Measurements from ENCODE around the gene SHOC2. TPM values are rescaled to one million over a fixed set of nuclear protein-coding genes. Genes with fewer than 3 reads are reported as not detected.

SHOC2 gene
- total and polyA plus RNA-seq, 2 experiments from 2014 or later = 64.6 to 67.7 TPM

- Histone ChIP-seq H3F3A (ENCODE audit: insufficient read depth) (no peaks in the 10 kb centered on the region), H2AFZ (no peak overlapping the region), H4K20me1 (ENCODE audit: insufficient read depth) (no peaks in the 10 kb centered on the region), H3K4me2 (ENCODE audit: unreplicated experiment) (no peak overlapping the region), H3K9me3 (ENCODE audit: low read depth) (no peaks in the 10 kb centered on the region), H3K36me3 (ENCODE audit: low read depth) (peaks cover 77% of the 10 kb centered on the region), H3K27ac (no peak overlapping the region), H3K79me2 (ENCODE audit: insufficient read depth) (peaks cover 9% of the 10 kb centered on the region; the same call in 1 of the 2 replicates), H3K9me2 (ENCODE audit: insufficient read depth) (no peaks in the 10 kb centered on the region), H3K4me1 (ENCODE audit: insufficient read depth) (no peaks in the 10 kb centered on the region), H3K27me3 (replicated peaks; ENCODE audit: insufficient read depth) (no peaks in the 10 kb centered on the region), H3K4me3 (no peak overlapping the region), H3K9ac (no peak overlapping the region)
- 97 to 98% methylated on average over 10 of the region's 10 CpGs for WGBS, 2 experiments (ENCODE audit: low coverage in 1 of 2, low lambda C conversion rate in 2 of 2, missing lambda C conversion rate in 2 of 2)
- no peak for DNase-seq
- in situ Hi-C loops (cut with MboI) = loop anchor here (25.0 kb wide), 3 partner anchors 272 to 1253 kb away; partner anchors contain the start of gene SMNDC1
- TF ChIP-seq EZH2 (IDR thresholded peaks at IDR 0.05; ENCODE audit: insufficient read depth, poor library complexity, severe bottlenecking) (no peak), EZH2phosphoT487 (IDR thresholded peaks at IDR 0.05; ENCODE audit: insufficient read depth, low read depth) (no peak)
These were observed 35.5 kb upstream of the SHOC2 start for GRCh38 chr10:110883924-110884323.

- Histone ChIP-seq H3K4me3 (no peak overlapping the region), H3K27me3 (replicated peaks; ENCODE audit: insufficient read depth) (no peaks in the 10 kb centered on the region), H3F3A (ENCODE audit: insufficient read depth) (no peaks in the 10 kb centered on the region), H3K4me2 (ENCODE audit: unreplicated experiment) (no peak overlapping the region), H3K79me2 (ENCODE audit: insufficient read depth) (peaks cover 1% of the 10 kb centered on the region; the same call in 1 of the 2 replicates), H4K20me1 (ENCODE audit: insufficient read depth) (no peaks in the 10 kb centered on the region), H2AFZ (no peak overlapping the region), H3K9me2 (ENCODE audit: insufficient read depth) (no peaks in the 10 kb centered on the region), H3K4me1 (ENCODE audit: insufficient read depth) (no peaks in the 10 kb centered on the region), H3K9ac (no peak overlapping the region), H3K27ac (no peak overlapping the region), H3K9me3 (ENCODE audit: low read depth) (no peaks in the 10 kb centered on the region), H3K36me3 (ENCODE audit: low read depth) (peaks cover 81% of the 10 kb centered on the region)
- in situ Hi-C loops (cut with MboI) = loop anchor here (25.0 kb wide), 3 partner anchors 274 to 1251 kb away; partner anchors contain the start of gene SMNDC1
- no peak for DNase-seq
- WGBS, 2 experiments (ENCODE audit: low coverage in 1 of 2, low lambda C conversion rate in 2 of 2, missing lambda C conversion rate in 2 of 2) = 58% methylated on average over 5 of the region's 5 CpGs
- TF ChIP-seq EZH2phosphoT487 (IDR thresholded peaks at IDR 0.05; ENCODE audit: insufficient read depth, low read depth) (no peak), EZH2 (IDR thresholded peaks at IDR 0.05; ENCODE audit: insufficient read depth, poor library complexity, severe bottlenecking) (no peak)
These were observed 33.3 kb upstream of the SHOC2 start for GRCh38 chr10:110885932-110886674.

GRCh38 chr10:110887560-110887959 is 31.8 kb upstream of the SHOC2 start:
- Histone ChIP-seq H3K4me3 (no peak overlapping the region), H3K9me3 (ENCODE audit: low read depth) (no peaks in the 10 kb centered on the region), H3K4me2 (ENCODE audit: unreplicated experiment) (no peak overlapping the region), H3F3A (ENCODE audit: insufficient read depth) (peaks cover 9% of the 10 kb centered on the region; the same call in 1 of the 2 replicates), H3K9me2 (ENCODE audit: insufficient read depth) (no peaks in the 10 kb centered on the region), H3K79me2 (ENCODE audit: insufficient read depth) (no peaks in the 10 kb centered on the region), H3K27ac (no peak overlapping the region), H4K20me1 (ENCODE audit: insufficient read depth) (no peaks in the 10 kb centered on the region), H3K36me3 (ENCODE audit: low read depth) (peaks cover 67% of the 10 kb centered on the region), H3K9ac (no peak overlapping the region), H3K4me1 (ENCODE audit: insufficient read depth) (no peaks in the 10 kb centered on the region), H2AFZ (no peak overlapping the region), H3K27me3 (replicated peaks; ENCODE audit: insufficient read depth) (no peaks in the 10 kb centered on the region)
- DNase-seq = no peak
- WGBS, 2 experiments (ENCODE audit: low coverage in 1 of 2, low lambda C conversion rate in 2 of 2, missing lambda C conversion rate in 2 of 2) = 96 to 100% methylated on average over 1 of the region's 1 CpG
- in situ Hi-C loops (cut with MboI) = loop anchor here (25.0 kb wide), 3 partner anchors 275 to 1250 kb away; partner anchors contain the start of gene SMNDC1
- no peak for TF ChIP-seq EZH2phosphoT487 (IDR thresholded peaks at IDR 0.05; ENCODE audit: insufficient read depth, low read depth)

DNA sequence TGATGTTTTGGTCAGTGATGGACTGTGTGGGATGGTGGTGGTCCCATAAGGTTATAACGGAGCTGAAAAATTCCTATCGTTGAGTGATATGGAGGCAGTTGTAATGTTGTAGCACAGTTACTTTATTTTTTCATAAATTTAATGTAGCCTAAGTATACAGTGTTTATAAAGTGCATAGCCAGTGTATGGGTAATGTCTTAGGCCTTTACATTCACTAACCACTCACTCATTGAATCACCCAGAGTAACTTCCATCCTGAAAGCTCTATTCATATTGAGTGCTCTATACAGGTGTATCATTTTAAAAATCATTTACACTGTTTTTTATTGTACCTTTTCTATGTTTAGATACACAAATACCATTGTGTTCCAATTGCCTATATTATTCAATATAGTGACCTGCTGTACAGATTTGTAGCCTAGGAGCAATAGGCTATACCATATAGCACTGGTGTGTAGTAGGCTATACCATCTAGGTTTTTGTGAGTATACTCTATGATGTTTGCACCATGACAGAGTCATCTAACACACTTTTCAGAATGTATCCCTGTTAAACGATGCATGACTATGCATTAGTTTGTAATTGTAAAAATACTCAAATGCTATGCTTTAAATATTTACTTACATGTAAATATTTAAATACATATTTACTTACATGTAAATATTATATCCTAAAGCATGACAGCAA is 26.7 kb upstream of the SHOC2 start:
- WGBS, 2 experiments (ENCODE audit: low coverage in 1 of 2, low lambda C conversion rate in 2 of 2, missing lambda C conversion rate in 2 of 2) = 86 to 92% methylated on average over 3 of the region's 3 CpGs
- H3K4me3 ChIP-seq = no peak overlapping the region
- H3K79me2 ChIP-seq (ENCODE audit: insufficient read depth) = no peaks in the 10 kb centered on the region
- H3K9me3 ChIP-seq (ENCODE audit: low read depth) = no peaks in the 10 kb centered on the region
- H3F3A ChIP-seq (ENCODE audit: insufficient read depth) = peaks cover 13% of the 10 kb centered on the region; the same call in 1 of the 2 replicates
- H3K27me3 ChIP-seq (replicated peaks; ENCODE audit: insufficient read depth) = no peaks in the 10 kb centered on the region
- H3K36me3 ChIP-seq (ENCODE audit: low read depth) = peaks cover 43% of the 10 kb centered on the region
- H4K20me1 ChIP-seq (ENCODE audit: insufficient read depth) = no peaks in the 10 kb centered on the region
- no peak overlapping the region for H3K27ac ChIP-seq
- no peak overlapping the region for H2AFZ ChIP-seq
- in situ Hi-C loops (cut with MboI) = loop anchor here (25.0 kb wide), 3 partner anchors 280 to 1245 kb away; partner anchors contain the start of gene SMNDC1
- no peak overlapping the region for H3K9ac ChIP-seq
- no peaks in the 10 kb centered on the region for H3K9me2 ChIP-seq (ENCODE audit: insufficient read depth)
- H3K4me2 ChIP-seq (ENCODE audit: unreplicated experiment) = no peak overlapping the region
- H3K4me1 ChIP-seq (ENCODE audit: insufficient read depth) = peaks cover 6% of the 10 kb centered on the region; the same call in 1 of the 2 replicates
- DNase-seq = no peak
- TF ChIP-seq EZH2phosphoT487 (IDR thresholded peaks at IDR 0.05; ENCODE audit: insufficient read depth, low read depth) = no peak
- TF ChIP-seq EZH2 (IDR thresholded peaks at IDR 0.05; ENCODE audit: insufficient read depth, poor library complexity, severe bottlenecking) = no peak

Data from GM23248 (cell line).